Stimulated activated naive CD4-positive, alpha-beta T cell treated with Interleukin-2 at 50 U/mL for 16 hours (primary cell): ENCODE results near the gene GPR161.
"Not testable (repeated sequence)": the region's sequence is repeated elsewhere in the genome, so short reads cannot be mapped to it uniquely, and the experiment has no call there.

Source experiments
- DNase-seq: peaks from one replicate; lab custom pipeline; 2025; lab: John Stamatoyannopoulos, UW

The GPR161 gene

DNA sequence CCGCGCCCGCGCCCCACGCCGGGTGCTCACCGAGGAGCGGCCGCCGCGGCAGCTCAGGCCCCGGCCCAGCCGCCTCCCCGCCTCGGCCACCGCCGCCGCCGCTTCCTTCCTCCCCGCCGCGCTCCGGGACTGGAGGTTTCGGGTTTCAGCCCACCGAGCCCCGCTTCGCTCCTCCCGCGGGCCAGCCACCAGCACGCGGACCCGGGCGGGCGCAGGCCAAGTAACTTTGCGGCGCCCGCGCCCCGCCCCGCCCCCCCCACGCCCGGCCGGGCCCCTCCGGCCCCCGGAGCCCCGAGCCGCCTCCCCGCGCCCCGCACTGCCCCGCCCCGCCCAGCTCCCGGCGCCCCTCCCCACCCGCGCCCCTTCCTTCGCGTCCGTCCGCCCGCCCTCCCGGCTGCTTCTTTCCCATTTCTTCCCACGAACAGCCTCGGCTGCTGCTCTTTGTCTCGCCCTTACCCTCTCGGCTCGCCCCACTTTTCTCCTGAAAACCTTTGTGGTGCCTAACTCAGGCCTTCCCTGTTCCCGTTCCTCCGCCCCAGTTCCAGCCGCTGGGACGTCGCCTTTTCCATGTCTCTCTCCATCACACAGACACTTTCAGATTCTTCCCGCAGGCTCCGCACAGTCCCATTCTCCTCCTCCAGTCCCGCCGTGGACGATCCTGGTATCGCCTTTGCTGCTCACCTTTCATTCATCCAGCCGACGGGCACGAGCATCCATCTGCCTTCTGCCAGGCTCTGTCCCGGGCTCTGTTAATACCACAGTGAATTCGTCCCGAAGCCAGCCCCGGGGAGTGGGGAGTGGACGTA, at the start of gene GPR161:
Gene GPR161, minus strand, starts transcription at position 222 of the 806 bp plus-strand sequence. CDS start 32,080 bp downstream, outside the sequence.
- DNase-seq = peak; percentile 9

DNA sequence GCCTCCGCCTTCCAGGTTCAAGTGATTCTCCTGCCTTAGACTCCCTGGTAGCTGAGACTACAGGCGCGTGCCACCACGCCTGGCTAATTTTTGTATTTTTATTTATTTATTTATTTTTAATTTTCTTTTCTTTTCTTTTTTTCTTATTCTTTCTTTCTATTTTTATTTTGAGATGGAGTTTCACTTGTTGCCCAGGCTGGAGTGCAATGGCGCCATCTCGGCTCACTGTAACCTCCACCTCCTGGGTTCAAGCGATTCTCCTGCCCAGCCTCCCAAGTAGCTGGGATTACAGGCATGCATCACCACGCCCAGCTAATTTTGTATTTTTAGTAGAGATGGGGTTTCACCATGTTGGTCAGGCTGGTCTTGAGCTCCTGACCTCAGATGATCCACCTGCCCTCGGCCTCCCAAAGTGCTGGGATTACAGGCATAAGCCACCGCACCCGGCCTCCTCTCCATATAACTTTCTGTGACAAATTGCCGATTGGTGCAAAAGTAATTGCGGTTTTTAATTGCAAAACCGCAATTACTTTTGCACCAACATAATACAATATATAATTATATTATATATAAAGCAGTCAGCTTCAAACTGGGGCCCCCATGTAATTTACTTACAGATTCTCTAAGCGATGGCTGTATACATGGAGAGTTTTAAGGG, 44.5 kb upstream of the GPR161 start:
- DNase-seq = not testable (repeated sequence)

GRCh38 chr1:168180148-168180524, 43.4 kb upstream of the GPR161 start:
- DNase-seq = no peak

DNA sequence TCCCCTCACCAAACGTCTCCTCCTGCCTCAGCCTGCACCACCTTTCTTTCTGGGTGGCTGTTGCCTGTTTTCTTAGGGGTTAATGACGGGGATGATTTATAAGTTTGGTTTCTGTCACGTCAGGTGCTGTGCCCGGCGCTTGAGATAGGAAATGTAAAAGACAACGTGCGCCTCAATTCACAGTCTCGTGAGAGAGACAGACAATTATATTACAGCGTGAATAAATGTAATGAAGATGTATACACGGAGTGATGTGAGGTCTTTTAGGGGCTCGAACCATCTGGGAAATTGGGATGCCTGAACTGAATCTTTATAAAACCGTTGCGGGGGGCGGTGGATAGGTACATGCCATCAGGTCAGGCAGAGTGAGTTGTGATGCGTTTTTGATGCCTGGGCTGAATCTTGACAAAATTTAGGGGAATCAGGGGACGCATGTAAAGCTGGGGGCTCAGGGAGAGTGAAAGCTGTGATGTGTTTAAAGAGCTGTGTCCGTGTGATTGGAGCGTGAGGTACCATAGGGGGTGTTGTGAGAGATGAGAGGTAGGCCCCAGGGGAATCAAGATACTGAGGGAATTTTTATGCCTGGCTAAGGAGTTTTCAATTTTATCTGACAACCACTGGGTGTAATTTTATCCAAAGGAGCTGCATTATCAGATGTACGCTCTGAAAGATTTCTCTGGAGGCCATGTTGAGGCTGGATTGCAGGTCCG, 42.9 kb upstream of the GPR161 start:
- DNase-seq = no peak

- DNase-seq = peak; percentile 93
These were observed 42.1 kb upstream of the GPR161 start, which contains the start of gene TIPRL for GRCh38 chr1:168178638-168179437. Gene TIPRL (plus strand): TSS chr1:168178962. CDS start chr1:168179078, 116 bp downstream.

GRCh38 chr1:168178227-168178637, 41.5 kb upstream of the GPR161 start:
- DNase-seq = no peak

- no peak for DNase-seq
These were observed 35.7 kb upstream of the GPR161 start for GRCh38 chr1:168172250-168172915.

DNA sequence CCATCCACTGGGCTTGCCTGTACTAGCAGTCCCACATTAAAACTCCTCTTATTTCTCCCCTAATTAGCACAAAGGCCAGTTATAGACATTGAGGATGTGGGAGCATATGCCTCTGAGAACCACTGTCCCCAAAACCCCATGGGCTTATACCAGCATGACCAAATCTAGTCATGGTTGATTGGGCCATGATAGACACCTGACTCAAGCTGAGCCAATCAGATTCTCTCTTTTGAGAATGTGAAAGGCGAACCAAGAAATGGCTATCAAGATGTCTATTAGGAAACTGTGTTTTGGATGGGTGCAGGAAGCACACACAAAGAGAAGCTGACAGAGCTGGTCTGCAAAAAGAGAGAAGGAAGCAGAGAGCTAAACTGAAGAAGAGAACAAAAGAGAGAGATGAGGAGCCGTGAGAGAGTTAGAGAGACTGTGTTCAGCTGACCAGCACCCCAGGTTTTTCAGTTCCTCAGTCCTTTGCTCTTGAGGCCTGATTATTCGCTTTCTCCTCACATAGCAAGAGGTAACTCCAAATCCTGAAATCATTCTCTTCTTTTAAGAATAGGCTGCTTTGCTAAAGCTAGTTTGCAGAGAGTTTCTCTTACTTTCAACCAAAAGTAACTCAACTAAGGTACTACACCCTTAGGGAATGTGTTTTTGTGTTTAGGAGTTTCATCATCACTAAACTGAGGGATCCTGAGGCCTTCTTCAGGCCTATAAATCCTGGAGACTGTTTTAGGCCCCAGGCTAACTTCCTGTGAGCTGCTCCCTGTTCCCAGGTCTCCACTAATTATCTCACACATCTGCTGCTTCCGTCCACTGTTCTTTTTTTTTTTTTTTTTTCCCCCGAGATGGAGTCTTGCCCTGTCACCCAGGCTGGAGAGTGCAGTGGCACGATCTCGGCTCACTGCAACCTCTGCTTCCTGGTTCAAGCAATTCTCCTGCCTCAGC, 34.1 kb upstream of the GPR161 start:
- DNase-seq = no peak

DNA sequence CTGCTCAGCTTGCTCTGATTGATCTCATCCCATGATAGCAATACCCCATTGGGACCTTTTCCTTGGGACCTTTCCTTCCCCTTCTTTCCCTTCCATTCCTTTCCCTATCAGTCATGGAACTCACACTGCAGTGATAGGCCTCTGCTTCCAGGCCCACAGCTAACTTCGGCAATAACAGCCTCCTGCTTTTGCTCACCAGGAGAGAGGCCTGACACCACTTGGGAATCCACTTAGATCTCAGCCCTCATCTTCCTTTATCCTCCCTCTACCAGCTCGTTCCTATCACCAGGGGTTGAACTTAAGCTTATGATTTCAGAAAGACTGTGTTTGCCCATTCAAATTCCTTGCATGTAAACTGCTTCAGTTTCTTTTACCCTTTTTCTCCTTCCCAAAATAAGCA, 31.1 kb upstream of the GPR161 start:
- no peak for DNase-seq

- no peak for DNase-seq
These were observed 28.0 kb upstream of the GPR161 start for GRCh38 chr1:168164771-168165170.

GRCh38 chr1:168163670-168164069, 26.9 kb upstream of the GPR161 start:
- no peak for DNase-seq

GRCh38 chr1:168161459-168161858, 24.7 kb upstream of the GPR161 start:
- no peak for DNase-seq

DNA sequence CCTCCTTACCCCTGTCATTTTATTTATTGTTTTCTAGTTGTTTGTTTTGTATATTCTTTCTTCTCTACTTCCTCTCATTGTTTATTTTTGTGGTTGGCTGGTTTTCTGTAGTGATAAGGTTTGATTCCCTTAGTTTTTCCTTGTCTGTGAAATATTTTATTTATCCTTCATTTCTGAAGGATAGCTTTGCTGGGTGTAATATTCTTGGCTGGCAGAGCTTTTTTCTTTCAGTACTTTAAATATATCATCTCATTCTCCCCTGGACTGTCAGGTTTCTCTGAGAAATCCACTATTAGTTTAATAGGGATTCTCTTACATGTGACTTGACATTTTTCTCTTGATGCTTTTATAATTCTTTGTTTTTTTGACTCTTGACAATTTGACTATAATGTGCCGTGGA, 23.2 kb upstream of the GPR161 start:
- DNase-seq = no peak

- no peak for DNase-seq
These were observed 22.5 kb upstream of the GPR161 start for GRCh38 chr1:168159251-168159650.

DNA sequence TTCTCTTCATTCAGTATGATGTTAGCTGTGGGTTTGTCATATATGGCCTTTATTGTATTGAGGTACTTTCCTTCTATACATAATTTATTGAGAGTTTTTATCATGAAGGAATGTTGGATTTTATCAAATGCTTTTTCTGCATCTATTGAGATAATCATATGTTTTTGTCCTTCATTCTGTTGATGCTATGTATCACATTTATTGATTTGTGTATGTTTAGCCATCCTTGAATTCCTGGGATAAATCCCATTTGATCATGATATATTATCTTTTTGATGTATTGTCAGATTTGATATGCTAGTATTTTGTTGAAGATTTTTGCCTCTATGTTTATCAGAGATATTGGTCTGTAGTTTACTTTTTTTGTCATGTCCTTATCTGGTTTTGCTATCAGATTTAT, 20.9 kb upstream of the GPR161 start:
- no peak for DNase-seq

GRCh38 chr1:168155910-168156309, 19.2 kb upstream of the GPR161 start:
- DNase-seq = no peak

GRCh38 chr1:168154707-168155106, 18.0 kb upstream of the GPR161 start:
- not testable (repeated sequence) for DNase-seq

GRCh38 chr1:168151935-168152334, 15.2 kb upstream of the GPR161 start:
- DNase-seq = no peak

- no peak for DNase-seq
These were observed 13.6 kb upstream of the GPR161 start for GRCh38 chr1:168150283-168150682.

DNA sequence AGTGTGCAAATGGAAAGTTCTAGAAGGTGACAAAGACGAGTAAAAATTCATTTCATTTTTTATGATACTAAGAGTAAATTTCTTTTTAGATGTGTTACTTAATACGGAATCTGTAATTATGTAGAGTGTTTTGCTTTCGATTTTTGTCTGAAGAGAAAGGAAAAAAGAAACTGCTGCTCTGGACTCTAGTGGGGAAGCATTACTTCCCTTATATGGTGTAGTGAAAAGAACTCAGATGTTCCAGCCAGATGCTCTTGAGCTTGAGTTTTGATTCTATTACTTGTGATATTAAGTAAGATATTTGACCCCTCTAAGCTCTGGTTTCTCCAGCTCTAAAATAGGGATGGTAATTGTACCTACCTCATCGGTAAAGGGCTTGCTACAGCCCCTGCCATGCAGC, 12.2 kb upstream of the GPR161 start:
- no peak for DNase-seq
